Measurements from ENCODE around the gene VPS39. TPM values are rescaled to one million over a fixed set of nuclear protein-coding genes. Genes with fewer than 3 reads are reported as not detected.

Gene VPS39
- total RNA-seq, 1 experiment from 2014 or later = 46.9 TPM

GRCh38 chr15:42165106-42165505, 43.0 kb downstream of the VPS39 start:
- POLR2A ChIA-PET (ENCODE audit: low non-redundant PET) = no interaction called here
- peaks cover 67% of the 10 kb centered on the region for H3K36me3 ChIP-seq (ENCODE audit: insufficient read depth, low read length, poor library complexity, severe bottlenecking)

GRCh38 chr15:42163947-42164550, 44.1 kb downstream of the VPS39 start:
- intact Hi-C loops (cut with micrococcal nuclease; ENCODE audit: unreplicated experiment) = no loop called here
- H3K27me3 ChIP-seq (replicated peaks; ENCODE audit: insufficient read depth, low read depth, low read length, poor library complexity) = no peaks in the 10 kb centered on the region
- H3K27ac ChIP-seq (ENCODE audit: low read depth, low read length, poor library complexity, severe bottlenecking) = no peak overlapping the region
- no peaks in the 10 kb centered on the region for H3K4me1 ChIP-seq (ENCODE audit: insufficient read depth, low read length, poor library complexity, severe bottlenecking)
- ChIA-PET CTCF (no interaction called here), POLR2A (ENCODE audit: low non-redundant PET) (no interaction called here)
- TF ChIP-seq CTCF (conservative IDR thresholded peaks at IDR 0.05; ENCODE audit: low read depth, low read length) (no peak), EZH2 (IDR thresholded peaks at IDR 0.05; ENCODE audit: borderline replicate concordance, low read depth, low read length, poor library complexity, severe bottlenecking) (no peak)
- BruUV-seq (replicated peaks) = no TSS peak
- H3K9me3 ChIP-seq (ENCODE audit: low read depth, low read length, poor library complexity, severe bottlenecking) = no peaks in the 10 kb centered on the region
- H3K36me3 ChIP-seq (ENCODE audit: insufficient read depth, low read length, poor library complexity, severe bottlenecking) = peaks cover 67% of the 10 kb centered on the region
- DNase-seq (ENCODE audit: low spot score) = no peak
- no peak overlapping the region for H3K4me3 ChIP-seq (ENCODE audit: low read depth, low read length, poor library complexity, severe bottlenecking)

More at GRCh38 chr15:42165106-42165505, 43.0 kb downstream of the VPS39 start:
- TF ChIP-seq EZH2 (IDR thresholded peaks at IDR 0.05; ENCODE audit: borderline replicate concordance, low read depth, low read length, poor library complexity, severe bottlenecking) (no peak), CTCF (conservative IDR thresholded peaks at IDR 0.05; ENCODE audit: low read depth, low read length) (no peak)
- CTCF ChIA-PET = no interaction called here
- Histone ChIP-seq H3K27ac (ENCODE audit: low read depth, low read length, poor library complexity, severe bottlenecking) (no peak overlapping the region), H3K4me1 (ENCODE audit: insufficient read depth, low read length, poor library complexity, severe bottlenecking) (no peaks in the 10 kb centered on the region), H3K9me3 (ENCODE audit: low read depth, low read length, poor library complexity, severe bottlenecking) (no peaks in the 10 kb centered on the region), H3K4me3 (ENCODE audit: low read depth, low read length, poor library complexity, severe bottlenecking) (no peak overlapping the region), H3K27me3 (replicated peaks; ENCODE audit: insufficient read depth, low read depth, low read length, poor library complexity) (no peaks in the 10 kb centered on the region)
- BruUV-seq (replicated peaks) = no TSS peak
- DNase-seq (ENCODE audit: low spot score) = no peak
- intact Hi-C loops (cut with micrococcal nuclease; ENCODE audit: unreplicated experiment) = no loop called here

- Histone ChIP-seq H3K9me3 (ENCODE audit: low read depth, low read length, poor library complexity, severe bottlenecking) (no peaks in the 10 kb centered on the region), H3K4me1 (ENCODE audit: insufficient read depth, low read length, poor library complexity, severe bottlenecking) (no peaks in the 10 kb centered on the region), H3K4me3 (ENCODE audit: low read depth, low read length, poor library complexity, severe bottlenecking) (no peak overlapping the region), H3K36me3 (ENCODE audit: insufficient read depth, low read length, poor library complexity, severe bottlenecking) (peaks cover 67% of the 10 kb centered on the region), H3K27me3 (replicated peaks; ENCODE audit: insufficient read depth, low read depth, low read length, poor library complexity) (no peaks in the 10 kb centered on the region), H3K27ac (ENCODE audit: low read depth, low read length, poor library complexity, severe bottlenecking) (no peak overlapping the region)
- CTCF ChIA-PET = no interaction called here
- intact Hi-C loops (cut with micrococcal nuclease; ENCODE audit: unreplicated experiment) = no loop called here
- DNase-seq (ENCODE audit: low spot score) = no peak
- BruUV-seq (replicated peaks) = no TSS peak
- TF ChIP-seq EZH2 (IDR thresholded peaks at IDR 0.05; ENCODE audit: borderline replicate concordance, low read depth, low read length, poor library complexity, severe bottlenecking) = no peak
- TF ChIP-seq CTCF (conservative IDR thresholded peaks at IDR 0.05; ENCODE audit: low read depth, low read length) = no peak
- POLR2A ChIA-PET (ENCODE audit: low non-redundant PET) = no interaction called here
These were observed 44.8 kb downstream of the VPS39 start for GRCh38 chr15:42163291-42163690.
